Superior temporal gyrus (tissue), 1 donor: ENCODE measurements around the gene RNF20.
"Not testable (repeated sequence)": the region's sequence is repeated elsewhere in the genome, so short reads cannot be mapped to it uniquely, and the experiment has no call there.

Source experiments
- DNase-seq: peaks from one replicate; pipeline ENCODE4 v3.0.0-alpha.2; 2016; ENCODE audit errors: extremely low spot score

The RNF20 gene

GRCh38 chr9:101587332-101588043 is 53.8 kb downstream of the RNF20 start:
- DNase-seq = no peak

- DNase-seq = not testable (repeated sequence)
Measured at GRCh38 chr9:101590074-101590473, 56.4 kb downstream of the RNF20 start.

DNA sequence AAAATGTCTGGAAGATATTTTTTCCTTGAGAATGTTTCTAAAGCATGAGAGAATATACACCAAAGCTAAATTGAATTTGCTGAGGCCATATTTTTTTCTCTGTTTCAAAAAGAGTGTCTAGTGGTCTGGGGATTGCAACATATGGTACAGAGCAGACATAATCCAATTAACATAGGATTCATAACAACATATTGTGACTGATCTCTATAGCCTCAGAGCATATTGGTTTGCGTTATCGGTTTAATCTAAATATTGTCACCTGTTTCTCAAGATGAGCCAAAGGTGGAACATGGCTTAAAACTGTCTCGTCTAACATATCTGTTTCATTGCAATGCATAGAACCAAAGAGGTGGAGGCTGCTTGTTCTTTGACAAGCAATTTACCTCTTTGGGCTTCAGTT is 57.2 kb downstream of the RNF20 start:
- DNase-seq = no peak

- DNase-seq = no peak
Measured at GRCh38 chr9:101591787-101592446, 58.3 kb downstream of the RNF20 start.

- DNase-seq = no peak
Measured at GRCh38 chr9:101592788-101593187, 59.1 kb downstream of the RNF20 start.

- DNase-seq = no peak
Measured at GRCh38 chr9:101593345-101593744, 59.7 kb downstream of the RNF20 start.

DNA sequence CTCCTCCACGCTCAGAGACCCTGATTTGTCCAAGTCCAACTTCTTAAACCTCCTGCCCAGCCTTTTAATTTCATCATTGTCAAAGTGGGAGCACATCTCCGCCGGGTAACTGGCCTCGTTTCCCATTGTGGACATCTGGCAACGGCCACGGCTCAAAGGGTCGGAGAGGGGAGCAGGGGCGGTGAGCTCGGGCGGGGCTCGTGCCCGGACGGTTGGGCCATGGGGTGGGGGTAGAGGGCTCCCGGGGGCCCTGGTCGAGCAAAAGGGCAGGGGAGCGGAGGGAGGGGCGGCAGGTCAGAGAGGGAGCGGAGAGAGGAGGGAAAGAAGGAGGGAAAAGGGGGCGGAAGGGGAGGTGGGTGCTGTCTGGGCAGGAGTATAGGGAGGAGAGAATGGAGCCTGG is 61.1 kb downstream of the RNF20 start, which contains the start of gene PPP3R2:
PPP3R2 (minus strand) TSS at position 174 of the 400 bp plus-strand sequence; CDS start at position 126, 48 bp downstream.
- DNase-seq = no peak

- DNase-seq = peak; percentile 88
Measured at GRCh38 chr9:101601904-101602765, 68.5 kb downstream of the RNF20 start.

DNA sequence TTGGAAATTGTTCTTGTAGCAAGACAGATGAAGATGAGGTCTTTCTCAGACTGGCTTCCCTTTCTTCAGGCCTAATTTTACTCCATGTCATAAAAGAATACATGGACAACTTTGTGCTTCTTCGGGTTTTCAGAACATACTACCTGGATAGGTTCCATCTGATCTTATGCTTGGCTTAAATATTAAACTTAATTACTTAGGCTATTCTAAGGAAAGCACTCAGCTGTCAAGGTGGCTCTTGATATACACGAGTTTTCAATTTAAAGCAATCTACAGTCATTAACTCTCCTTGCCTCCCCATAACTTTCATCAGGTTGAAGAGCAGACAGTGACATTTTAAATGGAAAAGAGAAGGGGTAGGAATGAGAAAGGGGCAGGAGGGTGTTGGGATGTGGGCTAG is 70.6 kb downstream of the RNF20 start:
- DNase-seq = no peak

- no peak for DNase-seq
Measured at GRCh38 chr9:101605547-101605946, 71.9 kb downstream of the RNF20 start.
